A549 treated with CORT108297 at 1 μM for 4 hours (cell line): ENCODE measurements around the gene AKAP17A. TPM values are rescaled to one million over a fixed set of nuclear protein-coding genes. Genes with fewer than 3 reads are reported as not detected.

ENCODE experiments used
- total RNA-seq: library from RNA; stranded (reverse); fragments of 200-300 nt; extraction: Qiagen RNA extraction; gene quantifications from 5 replicates; pipeline ENCODE4 v1.2.3, GENCODE V29; 2022

The AKAP17A gene, protein sequence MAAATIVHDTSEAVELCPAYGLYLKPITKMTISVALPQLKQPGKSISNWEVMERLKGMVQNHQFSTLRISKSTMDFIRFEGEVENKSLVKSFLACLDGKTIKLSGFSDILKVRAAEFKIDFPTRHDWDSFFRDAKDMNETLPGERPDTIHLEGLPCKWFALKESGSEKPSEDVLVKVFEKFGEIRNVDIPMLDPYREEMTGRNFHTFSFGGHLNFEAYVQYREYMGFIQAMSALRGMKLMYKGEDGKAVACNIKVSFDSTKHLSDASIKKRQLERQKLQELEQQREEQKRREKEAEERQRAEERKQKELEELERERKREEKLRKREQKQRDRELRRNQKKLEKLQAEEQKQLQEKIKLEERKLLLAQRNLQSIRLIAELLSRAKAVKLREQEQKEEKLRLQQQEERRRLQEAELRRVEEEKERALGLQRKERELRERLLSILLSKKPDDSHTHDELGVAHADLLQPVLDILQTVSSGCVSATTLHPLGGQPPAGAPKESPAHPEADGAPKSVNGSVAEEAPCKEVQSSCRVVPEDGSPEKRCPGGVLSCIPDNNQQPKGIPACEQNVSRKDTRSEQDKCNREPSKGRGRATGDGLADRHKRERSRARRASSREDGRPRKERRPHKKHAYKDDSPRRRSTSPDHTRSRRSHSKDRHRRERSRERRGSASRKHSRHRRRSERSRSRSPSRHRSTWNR
- total RNA-seq: 25.4 to 39.3 TPM (median 36.1 TPM) in 5 replicates

DNA sequence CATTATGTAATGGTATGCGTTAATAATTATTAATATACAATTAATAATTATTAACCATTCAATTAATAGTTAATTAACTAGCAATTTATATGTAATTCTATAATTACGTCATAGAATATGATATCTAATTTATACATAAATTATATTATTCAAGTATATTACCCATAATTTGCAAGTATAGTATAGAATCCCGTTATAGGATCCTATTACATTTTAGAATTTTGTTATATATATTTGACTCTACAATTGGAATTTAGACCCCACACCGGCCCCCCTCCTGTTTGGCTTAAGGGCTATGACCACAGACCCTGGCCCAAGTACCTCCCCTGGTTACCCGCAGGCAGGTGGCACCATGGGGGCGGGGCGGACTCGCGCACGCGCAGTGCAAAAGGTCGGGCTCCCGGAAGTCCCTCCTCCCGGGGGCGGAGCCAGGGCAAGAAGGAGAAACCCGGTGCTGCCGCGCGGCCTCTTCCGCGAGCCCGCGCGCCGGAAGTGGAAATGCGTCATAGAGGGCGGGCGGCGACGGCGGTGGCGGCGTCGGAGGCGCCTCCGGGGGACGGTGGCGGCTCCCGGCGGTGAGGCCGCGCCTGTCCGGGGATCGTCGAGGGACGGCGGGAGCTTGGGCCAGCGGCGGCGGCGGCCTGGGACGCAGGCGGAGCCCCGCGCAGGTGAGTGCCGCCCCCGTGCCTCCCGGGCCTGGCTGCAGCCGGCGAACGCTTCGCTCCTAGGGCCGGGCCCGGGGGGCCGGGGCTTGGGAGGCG is at the start of gene AKAP17A:
Gene AKAP17A, plus strand, starts transcription at position 503 of the 761 bp plus-strand sequence. CDS start 1,859 bp downstream, outside the sequence.

DNA sequence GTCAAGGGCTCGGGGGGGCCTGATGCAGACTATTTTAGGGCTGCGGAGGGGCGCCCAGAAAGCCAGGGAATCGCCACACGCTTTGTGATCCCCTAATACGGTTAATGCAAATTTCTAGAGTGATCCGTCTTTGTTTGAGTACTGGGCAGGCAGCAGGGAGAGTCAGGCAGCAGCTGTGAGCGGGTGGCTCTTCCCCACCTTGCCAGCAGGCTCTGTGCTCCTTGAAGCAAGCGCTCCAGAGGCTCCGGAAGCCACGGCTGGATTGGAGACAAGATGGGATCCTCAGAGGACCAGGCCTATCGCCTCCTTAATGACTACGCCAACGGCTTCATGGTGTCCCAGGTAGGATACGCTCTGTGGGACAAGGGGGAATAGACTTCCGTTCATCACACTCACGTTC is 23.5 kb downstream of the AKAP17A start, which contains the start of gene ASMT:
Gene ASMT, plus strand, starts transcription at position 133 of the 400 bp plus-strand sequence. Its CDS starts 141 bp downstream, at position 274.

Other genes starting within 250 kb of the AKAP17A start
- gene SLC25A6, start 199.5 kb upstream of the AKAP17A start, total RNA-seq: 394 to 502 TPM (median 486 TPM) in 5 replicates
- gene ASMTL, start 138.7 kb upstream of the AKAP17A start, total RNA-seq: 17.0 to 20.5 TPM (median 18.5 TPM) in 5 replicates
- gene P2RY8, start 54.4 kb upstream of the AKAP17A start, total RNA-seq: 0.02 TPM in 4 of 5 replicates, not detected in the other
- gene ASMT, start 23.5 kb downstream of the AKAP17A start, total RNA-seq: 0.12 to 0.44 TPM (median 0.32 TPM) in 4 of 5 replicates, not detected in the other